Measurements from ENCODE around the gene JAG1.

DNA sequence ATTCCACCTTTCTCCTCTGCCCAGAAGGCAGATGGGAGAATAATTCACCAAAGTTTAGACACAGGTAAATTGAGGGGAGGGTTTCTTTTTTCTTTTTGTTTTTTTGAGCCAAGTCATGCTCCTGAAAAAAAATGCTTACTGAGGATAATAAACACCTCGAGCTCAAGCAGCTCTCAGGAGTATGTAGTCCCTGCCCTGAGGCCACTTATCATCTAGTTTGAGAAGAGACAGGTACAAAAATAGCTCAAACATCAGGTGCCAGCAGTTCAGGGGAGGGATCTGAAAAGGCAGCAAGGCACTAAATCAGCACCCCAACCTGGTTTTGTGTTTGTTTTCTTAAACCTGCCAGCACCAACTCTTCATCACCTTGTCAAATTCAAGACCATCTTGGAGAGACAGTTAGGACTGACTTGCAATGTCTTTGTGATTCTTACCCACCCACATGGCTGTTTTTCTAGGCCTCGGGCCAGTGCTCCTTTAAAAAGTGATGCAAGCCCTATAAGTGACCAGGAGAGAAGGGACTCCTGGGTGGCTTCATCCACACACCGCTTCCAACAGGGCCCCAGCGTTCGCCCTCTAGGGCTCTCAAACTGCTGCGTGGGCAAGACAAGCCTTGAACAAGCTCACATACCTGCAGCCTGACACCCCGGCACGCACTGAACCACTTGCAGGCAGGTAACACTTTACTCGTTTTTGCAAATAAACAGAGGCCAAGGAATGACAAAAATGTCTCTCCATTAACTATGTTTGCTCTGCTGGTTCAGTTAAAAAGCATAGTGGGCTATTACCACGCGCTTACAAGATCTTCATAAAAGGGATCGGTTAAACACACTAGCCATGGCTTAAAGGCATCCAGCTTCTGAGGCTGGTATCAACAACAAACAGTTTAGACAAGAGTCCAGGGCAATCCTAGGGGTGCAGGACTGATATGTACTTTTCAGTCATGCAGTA lies 13.9 kb downstream of the JAG1 start:
- TF ChIP-seq, protein P1, sequence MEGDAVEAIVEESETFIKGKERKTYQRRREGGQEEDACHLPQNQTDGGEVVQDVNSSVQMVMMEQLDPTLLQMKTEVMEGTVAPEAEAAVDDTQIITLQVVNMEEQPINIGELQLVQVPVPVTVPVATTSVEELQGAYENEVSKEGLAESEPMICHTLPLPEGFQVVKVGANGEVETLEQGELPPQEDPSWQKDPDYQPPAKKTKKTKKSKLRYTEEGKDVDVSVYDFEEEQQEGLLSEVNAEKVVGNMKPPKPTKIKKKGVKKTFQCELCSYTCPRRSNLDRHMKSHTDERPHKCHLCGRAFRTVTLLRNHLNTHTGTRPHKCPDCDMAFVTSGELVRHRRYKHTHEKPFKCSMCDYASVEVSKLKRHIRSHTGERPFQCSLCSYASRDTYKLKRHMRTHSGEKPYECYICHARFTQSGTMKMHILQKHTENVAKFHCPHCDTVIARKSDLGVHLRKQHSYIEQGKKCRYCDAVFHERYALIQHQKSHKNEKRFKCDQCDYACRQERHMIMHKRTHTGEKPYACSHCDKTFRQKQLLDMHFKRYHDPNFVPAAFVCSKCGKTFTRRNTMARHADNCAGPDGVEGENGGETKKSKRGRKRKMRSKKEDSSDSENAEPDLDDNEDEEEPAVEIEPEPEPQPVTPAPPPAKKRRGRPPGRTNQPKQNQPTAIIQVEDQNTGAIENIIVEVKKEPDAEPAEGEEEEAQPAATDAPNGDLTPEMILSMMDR (IDR thresholded peaks at IDR 0.05) = no peak
- no peak for TF ChIP-seq ZFX (IDR thresholded peaks at IDR 0.05; ENCODE audit: borderline replicate concordance)
